ENCODE results near the gene PRPF38B.

GRCh38 chr1:108750476-108751181, 58.5 kb downstream of the PRPF38B start:
- TF ChIP-seq CEBPB (IDR thresholded peaks at IDR 0.05; ENCODE audit: low read depth, low read length): no peak
- TF ChIP-seq CTCF (conservative IDR thresholded peaks at IDR 0.05; ENCODE audit: low read depth, low read length): no peak
- TF ChIP-seq POLR2A (IDR thresholded peaks at IDR 0.05; ENCODE audit: low read depth, low read length): no peak

Measured in IMR-90 (cell line).